ENCODE results near the gene DCLK2. TPM values are rescaled to one million over a fixed set of nuclear protein-coding genes. Genes with fewer than 3 reads are reported as not detected.

Gene DCLK2
- total RNA-seq, 1 experiment from 2014 or later, result 2.7 TPM

DNA sequence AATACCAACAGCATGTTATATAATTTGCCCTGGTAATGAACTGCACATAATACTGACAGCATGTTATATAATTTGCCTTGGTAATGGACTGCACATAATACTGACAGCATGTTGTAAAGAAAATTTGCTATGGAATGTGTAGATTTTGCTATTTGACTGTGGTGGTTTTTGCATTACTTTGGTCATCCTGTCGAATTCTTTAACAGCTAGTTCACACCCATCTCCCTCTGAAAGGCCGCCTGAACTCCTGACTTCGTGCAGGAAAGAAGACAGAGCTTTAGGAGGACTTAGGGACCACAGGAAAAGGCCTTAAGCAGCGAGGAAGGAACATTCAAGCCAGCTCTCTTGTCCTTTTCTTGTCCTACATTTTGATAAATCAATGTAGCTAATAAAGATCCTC, 45.2 kb upstream of the DCLK2 start (continued):
- TF ChIP-seq ATF3 (IDR thresholded peaks at IDR 0.05), result no peak
- no peak for TF ChIP-seq EZH2phosphoT487 (IDR thresholded peaks at IDR 0.05; ENCODE audit: borderline replicate concordance)
- TF ChIP-seq EZH2 (IDR thresholded peaks at IDR 0.05), result no peak

DNA sequence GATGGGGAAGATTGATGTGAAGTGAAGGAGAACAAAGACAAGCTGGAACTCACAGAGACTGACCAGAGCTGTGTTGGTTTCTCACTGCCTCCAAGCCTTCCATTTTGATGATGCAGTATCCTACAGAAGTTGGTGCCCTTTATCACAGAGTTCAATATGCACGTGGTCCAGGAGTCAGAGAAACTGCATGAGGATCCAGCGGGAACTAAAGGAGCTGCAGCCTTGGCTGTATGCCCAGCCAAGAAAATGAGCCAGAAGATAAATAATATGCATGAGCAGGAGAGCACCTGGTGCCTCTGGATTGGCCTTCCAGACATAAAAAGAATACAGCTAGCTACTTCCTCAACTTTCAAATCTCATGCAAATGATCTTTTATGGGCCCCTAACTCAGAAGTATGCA, 44.3 kb upstream of the DCLK2 start:
- ChIA-PET POLR2A (no interaction called here), RAD21 (ENCODE audit: low non-redundant PET in 1 of 2, low total read pairs in 2 of 2, uncharacterized antibody in 2 of 2, unreplicated experiment in 2 of 2) (no interaction called here), CTCF (no interaction called here)
- Histone ChIP-seq H3K4me3 (replicated peaks in 1 of 2; ENCODE audit: low read depth in 1 of 2, low read length in 2 of 2) (no peak overlapping the region), H4K20me1 (ENCODE audit: insufficient read depth) (no peaks in the 10 kb centered on the region), H3K9ac (ENCODE audit: low read length) (no peak overlapping the region), H2AFZ (ENCODE audit: low read depth, low read length, poor library complexity, severe bottlenecking) (no peak overlapping the region), H3K9me2 (ENCODE audit: insufficient read depth) (no peaks in the 10 kb centered on the region), H3K27ac (ENCODE audit: low read depth, low read length) (no peak overlapping the region), H3K4me1 (ENCODE audit: control insufficient read depth in 1 of 2, insufficient read depth in 2 of 2, low read length in 2 of 2) (no peaks in the 10 kb centered on the region), H3K36me3 (ENCODE audit: control insufficient read depth in 1 of 2, insufficient read depth in 2 of 2, low read length in 2 of 2) (no peaks in the 10 kb centered on the region), H3K27me3 (ENCODE audit: insufficient read depth, low read length) (no peaks in the 10 kb centered on the region), H3K79me2 (ENCODE audit: insufficient read depth, low read length) (no peaks in the 10 kb centered on the region), H3K9me3 (ENCODE audit: control insufficient read depth in 1 of 2, insufficient read depth in 1 of 2, low read depth in 1 of 2, low read length in 2 of 2) (no peaks in the 10 kb centered on the region), H3K4me2 (ENCODE audit: low read length) (no peak overlapping the region)
- no TSS peak for BruUV-seq (replicated peaks)
- TF ChIP-seq FOSL1 (IDR thresholded peaks at IDR 0.05; ENCODE audit: low read depth) (no peak), ELF1 (IDR thresholded peaks at IDR 0.05; ENCODE audit: borderline replicate concordance, low read depth) (no peak)
- ATAC-seq (no peak), DNase-seq (ENCODE audit: low read depth, low spot score) (no peak)
- intact Hi-C loops (cut with micrococcal nuclease), result no loop called here

DNA sequence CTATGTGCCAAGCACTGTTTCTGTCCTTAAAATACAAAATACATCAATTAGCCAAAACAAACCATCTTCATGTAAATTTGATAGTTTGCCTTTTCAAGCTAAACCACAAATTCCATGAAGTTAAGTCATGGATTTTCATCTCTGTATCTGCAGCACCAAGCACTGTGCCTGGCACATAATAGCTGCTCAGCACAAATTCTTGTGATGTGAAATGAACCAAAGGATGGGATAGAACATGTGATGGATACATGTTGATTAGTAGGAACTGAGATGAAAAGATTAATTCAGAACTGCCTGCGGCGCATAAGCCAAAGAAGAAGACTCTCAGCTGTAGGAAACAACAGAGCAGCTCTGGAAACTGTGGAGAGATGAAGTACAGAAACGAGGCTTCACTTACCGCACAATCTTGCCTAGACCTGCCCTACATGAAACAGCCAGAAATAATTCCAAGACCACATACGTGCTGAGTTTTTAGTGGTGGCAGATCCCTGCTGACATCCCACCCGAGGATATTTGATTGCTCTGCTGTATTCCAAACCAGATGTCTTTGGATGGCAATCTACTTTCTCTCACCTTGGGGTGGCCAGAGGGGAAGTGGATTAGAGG, 40.9 kb upstream of the DCLK2 start:
- Histone ChIP-seq H3K36me3 (ENCODE audit: control insufficient read depth in 1 of 2, insufficient read depth in 2 of 2, low read length in 2 of 2) (no peaks in the 10 kb centered on the region), H3K79me2 (ENCODE audit: insufficient read depth, low read length) (no peaks in the 10 kb centered on the region), H3K4me2 (ENCODE audit: low read length) (no peak overlapping the region), H3K4me3 (replicated peaks in 1 of 2; ENCODE audit: low read depth in 1 of 2, low read length in 2 of 2) (no peak overlapping the region), H3K9me3 (ENCODE audit: control insufficient read depth in 1 of 2, insufficient read depth in 1 of 2, low read depth in 1 of 2, low read length in 2 of 2) (no peaks in the 10 kb centered on the region), H3K9me2 (ENCODE audit: insufficient read depth) (no peaks in the 10 kb centered on the region), H3K27me3 (ENCODE audit: insufficient read depth, low read length) (no peaks in the 10 kb centered on the region), H2AFZ (ENCODE audit: low read depth, low read length, poor library complexity, severe bottlenecking) (no peak overlapping the region), H3K4me1 (ENCODE audit: control insufficient read depth in 1 of 2, insufficient read depth in 2 of 2, low read length in 2 of 2) (no peaks in the 10 kb centered on the region), H4K20me1 (ENCODE audit: insufficient read depth) (no peaks in the 10 kb centered on the region), H3K9ac (ENCODE audit: low read length) (no peak overlapping the region), H3K27ac (ENCODE audit: low read depth, low read length) (no peak overlapping the region)
- ChIA-PET RAD21 (ENCODE audit: low non-redundant PET in 1 of 2, low total read pairs in 2 of 2, uncharacterized antibody in 2 of 2, unreplicated experiment in 2 of 2) (interaction anchor here in 1 of 2 experiments (0.6 kb wide), 1 partner anchor 11 kb away, joined by 4 read pairs; no protein-coding TSS in a partner anchor), POLR2A (no interaction called here), CTCF (no interaction called here)
- TF ChIP-seq SRF (IDR thresholded peaks at IDR 0.05; ENCODE audit: low read depth), result no peak
- no peak for TF ChIP-seq ZFX (IDR thresholded peaks at IDR 0.05)
- TF ChIP-seq RAD21 (IDR thresholded peaks at IDR 0.05; ENCODE audit: low read depth), result no peak
- TF ChIP-seq SP1 (IDR thresholded peaks at IDR 0.05; ENCODE audit: low read depth), result no peak
- no peak for TF ChIP-seq JUND (IDR thresholded peaks at IDR 0.05)
- no peak for TF ChIP-seq YY1 (IDR thresholded peaks at IDR 0.05; ENCODE audit: extremely low read depth, insufficient replicate concordance, low read depth, low read length)
- no peak for TF ChIP-seq CEBPB (IDR thresholded peaks at IDR 0.05; ENCODE audit: low read depth)
- TF ChIP-seq CBX3 (IDR thresholded peaks at IDR 0.05; ENCODE audit: low read depth), result no peak
- TF ChIP-seq SIN3A (IDR thresholded peaks at IDR 0.05; ENCODE audit: low read depth), result no peak
- ATAC-seq (no peak), DNase-seq (ENCODE audit: low read depth, low spot score) (no peak)
- intact Hi-C loops (cut with micrococcal nuclease), result no loop called here
- BruUV-seq (replicated peaks), result no TSS peak

All from HCT116 (cell line).